Neural progenitor cell (in vitro differentiated cells): ENCODE data around the gene MATCAP1. TPM values are rescaled to one million over a fixed set of nuclear protein-coding genes. Genes with fewer than 3 reads are reported as not detected.

Experiments
- DNase-seq: peaks from one replicate; pipeline ENCODE4 v3.0.0-alpha.2; 2016; ENCODE audit warnings: low spot score
- H2AFZ ChIP-seq: fragments of 200-600 bp; sonication (generic); replicated peaks from 2 replicates; pipeline ENCODE4 v1.6.1; 2016; ENCODE audit warnings: antibody characterized with exemption
- H3F3A ChIP-seq: fragments of 200-600 bp; sonication (generic); 2 replicates; pipeline ENCODE4 v1.6.1; 2016; ENCODE audit warnings: antibody characterized with exemption, low read depth
- H3K27ac ChIP-seq: fragments of 200-600 bp; sonication (generic); 2 replicates; pipeline ENCODE4 v1.5.1; 2016; ENCODE audit warnings: mild to moderate bottlenecking
- H3K27me3 ChIP-seq: fragments of 200-600 bp; sonication (generic); 2 replicates; pipeline ENCODE4 v1.6.1; 2016; ENCODE audit warnings: mild to moderate bottlenecking, moderate library complexity
- H3K36me3 ChIP-seq: fragments of 200-600 bp; sonication (generic); 2 replicates; pipeline ENCODE4 v1.5.1; 2016
- H3K4me1 ChIP-seq: fragments of 200-600 bp; sonication (generic); 2 replicates; pipeline ENCODE4 v1.6.1; 2016; ENCODE audit warnings: mixed run types
- H3K4me2 ChIP-seq: fragments of 200-600 bp; sonication (generic); 2 replicates; pipeline ENCODE4 v1.6.1; 2016
- H3K4me3 ChIP-seq: fragments of 200-600 bp; sonication (generic); 2 replicates; pipeline ENCODE4 v1.5.1; 2016
- H3K79me2 ChIP-seq: fragments of 200-600 bp; sonication (generic); 2 replicates; pipeline ENCODE4 v1.6.1; 2016; ENCODE audit warnings: low read depth
- H3K9ac ChIP-seq: fragments of 200-600 bp; sonication (generic); 2 replicates; pipeline ENCODE4 v1.6.1; 2016
- H3K9me3 ChIP-seq: fragments of 200-600 bp; sonication (generic); 2 replicates; pipeline ENCODE4 v1.5.1; 2016; ENCODE audit warnings: low read depth
- H4K20me1 ChIP-seq: fragments of 200-600 bp; sonication (generic); 2 replicates; pipeline ENCODE4 v1.6.1; 2016; ENCODE audit warnings: low read depth
- H3K27ac Mint-ChIP-seq: 3 replicates; pipeline ENCODE4 v1.8.0; 2021; ENCODE audit warnings: mixed read lengths
- H3K27me3 Mint-ChIP-seq: 2 replicates; pipeline ENCODE4 v1.8.0; 2022; ENCODE audit warnings: low read depth, mild to moderate bottlenecking, inconsistent platforms, moderate library complexity, mixed read lengths; ENCODE audit not compliant: insufficient read depth
- H3K36me3 Mint-ChIP-seq: 3 replicates; pipeline ENCODE4 v1.8.0; 2021; ENCODE audit warnings: mixed read lengths
- H3K4me1 Mint-ChIP-seq: 3 replicates; pipeline ENCODE4 v1.8.0; 2021; ENCODE audit warnings: mixed read lengths
- H3K4me3 Mint-ChIP-seq: 3 replicates; pipeline ENCODE4 v1.8.0; 2021; ENCODE audit warnings: mild to moderate bottlenecking, moderate library complexity, mixed read lengths
- H3K9me3 Mint-ChIP-seq: 3 replicates; pipeline ENCODE4 v1.8.0; 2020; ENCODE audit warnings: mixed read lengths
- CTCF ChIP-seq: fragments of 200-600 bp; sonication (generic); IDR thresholded peaks from 2 replicates; pipeline ENCODE4 v1.5.1; 2017; ENCODE audit warnings: antibody characterized with exemption, mild to moderate bottlenecking
- EZH2 ChIP-seq: fragments of 200-600 bp; sonication (generic); IDR thresholded peaks from 2 replicates; pipeline ENCODE4 v1.6.1; 2017; ENCODE audit warnings: antibody characterized with exemption, mild to moderate bottlenecking, moderate library complexity
- EZH2phosphoT487 ChIP-seq: fragments of 200-600 bp; sonication (generic); IDR thresholded peaks from 2 replicates; pipeline ENCODE4 v1.6.1; 2017; ENCODE audit warnings: antibody characterized with exemption
- total RNA-seq: library from RNA; depleted of rRNA; stranded (reverse); fragments of >200 nt; gene quantifications from 2 replicates; pipeline ENCODE4 v1.2.3, GENCODE V29; 2015; ENCODE audit warnings: low replicate concordance

MATCAP1 gene
- total RNA-seq, 1 donor from 2014 or later = 15.7 TPM

GRCh38 chr16:67212766-67213165 lies 29.0 kb upstream of the MATCAP1 start:
- no peak overlapping the region for H3K27ac Mint-ChIP-seq
- H3K4me3 Mint-ChIP-seq = no peak overlapping the region
- DNase-seq = no peak
- no peaks in the 10 kb centered on the region for H3K4me1 ChIP-seq
- H3K9me3 Mint-ChIP-seq = no peaks in the 10 kb centered on the region
- H4K20me1 ChIP-seq = no peaks in the 10 kb centered on the region
- no peak overlapping the region for H3K4me2 ChIP-seq
- peaks cover 7% of the 10 kb centered on the region for H3K27me3 Mint-ChIP-seq
- no peak overlapping the region for H3K9ac ChIP-seq
- H3F3A ChIP-seq = no peaks in the 10 kb centered on the region
- H3K36me3 ChIP-seq = no peaks in the 10 kb centered on the region
- no peak overlapping the region for H3K4me3 ChIP-seq
- no peak overlapping the region for H3K27ac ChIP-seq
- peaks cover 3% of the 10 kb centered on the region for H3K36me3 Mint-ChIP-seq
- H3K79me2 ChIP-seq = no peaks in the 10 kb centered on the region
- TF ChIP-seq CTCF (no peak), EZH2 (no peak), EZH2phosphoT487 (no peak)
- no peak overlapping the region for H2AFZ ChIP-seq
- H3K4me1 Mint-ChIP-seq = no peaks in the 10 kb centered on the region
- H3K27me3 ChIP-seq = no peaks in the 10 kb centered on the region
- no peaks in the 10 kb centered on the region for H3K9me3 ChIP-seq

GRCh38 chr16:67211674-67212073 lies 27.9 kb upstream of the MATCAP1 start:
- H3K27ac Mint-ChIP-seq = no peak overlapping the region
- Histone ChIP-seq H3K27ac (no peak overlapping the region), H3F3A (peaks cover 7% of the 10 kb centered on the region), H3K36me3 (no peaks in the 10 kb centered on the region), H3K79me2 (no peaks in the 10 kb centered on the region), H4K20me1 (peaks cover 7% of the 10 kb centered on the region), H2AFZ (no peak overlapping the region), H3K4me2 (no peak overlapping the region), H3K4me1 (peaks cover 9% of the 10 kb centered on the region), H3K9ac (no peak overlapping the region), H3K4me3 (no peak overlapping the region), H3K9me3 (no peaks in the 10 kb centered on the region), H3K27me3 (no peaks in the 10 kb centered on the region)
- no peak for DNase-seq
- H3K36me3 Mint-ChIP-seq = peaks cover 3% of the 10 kb centered on the region
- TF ChIP-seq EZH2phosphoT487 (no peak), CTCF (no peak), EZH2 (no peak)
- peaks cover 8% of the 10 kb centered on the region for H3K27me3 Mint-ChIP-seq
- H3K9me3 Mint-ChIP-seq = no peaks in the 10 kb centered on the region
- peaks cover 4% of the 10 kb centered on the region for H3K4me1 Mint-ChIP-seq
- no peak overlapping the region for H3K4me3 Mint-ChIP-seq

GRCh38 chr16:67210069-67210937 lies 26.5 kb upstream of the MATCAP1 start:
- no peaks in the 10 kb centered on the region for H3K27me3 ChIP-seq
- peaks cover 7% of the 10 kb centered on the region for H4K20me1 ChIP-seq
- H3K4me2 ChIP-seq = no peak overlapping the region
- no peak overlapping the region for H3K9ac ChIP-seq
- no peak overlapping the region for H3K4me3 ChIP-seq
- H3K79me2 ChIP-seq = no peaks in the 10 kb centered on the region
- H2AFZ ChIP-seq = no peak overlapping the region
- no peaks in the 10 kb centered on the region for H3K36me3 ChIP-seq
- Mint-ChIP-seq H3K27ac (no peak overlapping the region), H3K36me3 (peaks cover 6% of the 10 kb centered on the region), H3K4me1 (peaks cover 7% of the 10 kb centered on the region), H3K9me3 (no peaks in the 10 kb centered on the region), H3K4me3 (no peak overlapping the region), H3K27me3 (peaks cover 6% of the 10 kb centered on the region)
- no peak for DNase-seq
- TF ChIP-seq EZH2phosphoT487 = no peak
- TF ChIP-seq CTCF = no peak
- no peak for TF ChIP-seq EZH2
- H3K4me1 ChIP-seq = peaks cover 14% of the 10 kb centered on the region
- H3K27ac ChIP-seq = no peak overlapping the region
- H3F3A ChIP-seq = peaks cover 12% of the 10 kb centered on the region
- no peaks in the 10 kb centered on the region for H3K9me3 ChIP-seq
